Suprapubic skin (tissue), 4 donors: ENCODE results near the gene GALNT17. TPM values are rescaled to one million over a fixed set of nuclear protein-coding genes. Genes with fewer than 3 reads are reported as not detected.

ENCODE experiments used
- DNase-seq, 2 donors: peaks; one replicate each; pipeline ENCODE4 v3.0.0-alpha.2; 2019; ENCODE audit warnings: low spot score in 2 of 2
- H3K27ac ChIP-seq: fragments of 200-600 bp; sonication (generic); one replicate; pipeline ENCODE4 v1.5.1; 2019
- H3K27me3 ChIP-seq: fragments of 200-600 bp; sonication (generic); one replicate; pipeline ENCODE4 v1.5.1; 2019
- H3K36me3 ChIP-seq: fragments of 200-600 bp; sonication (generic); one replicate; pipeline ENCODE4 v1.5.1; 2019
- H3K4me1 ChIP-seq: fragments of 200-600 bp; sonication (generic); one replicate; pipeline ENCODE4 v1.5.1; 2019
- H3K4me3 ChIP-seq: fragments of 200-600 bp; sonication (generic); one replicate; pipeline ENCODE4 v1.5.1; 2019; ENCODE audit warnings: mild to moderate bottlenecking
- H3K9me3 ChIP-seq: fragments of 200-600 bp; sonication (generic); one replicate; pipeline ENCODE4 v1.5.1; 2019
- CTCF ChIP-seq, 2 donors: fragments of 200-600 bp in 1 of 2; fragments of 450-650 bp in 1 of 2; sonication (generic) in 1 of 2; IDR thresholded peaks; one replicate each; pipeline ENCODE4 v1.5.1; 2016 to 2019; ENCODE audit warnings: antibody characterized with exemption in 2 of 2, mild to moderate bottlenecking in 1 of 2, moderate library complexity in 1 of 2
- EP300 ChIP-seq: sonication (generic); formaldehyde crosslinking; IDR thresholded peaks from one replicate; pipeline ENCODE4 v1.6.1; 2017; ENCODE audit warnings: antibody characterized with exemption
- POLR2A ChIP-seq, 2 donors: fragments of 450-650 bp; IDR thresholded peaks; one replicate each; pipeline ENCODE4 v1.6.1; 2017; ENCODE audit warnings: antibody characterized with exemption in 2 of 2, mild to moderate bottlenecking in 2 of 2, moderate library complexity in 2 of 2
- POLR2AphosphoS5 ChIP-seq, 3 donors: sonication (generic); formaldehyde crosslinking; IDR thresholded peaks; one replicate each; pipeline ENCODE4 v1.6.1; 2017; ENCODE audit warnings: antibody characterized with exemption in 3 of 3
- WGBS: methylation state at CpG from one replicate; pipeline ENCODE4 v1.1.5; 2018; 5-methylcytosine and 5-hydroxymethylcytosine counted together
- total RNA-seq, 4 donors: library from RNA; depleted of rRNA; stranded (reverse); fragments of >200 nt; gene quantifications; one replicate each; pipeline ENCODE4 v1.1.0, GENCODE V29; 2016

The GALNT17 gene
- total RNA-seq, 4 donors from 2014 or later = 2.0 to 4.7 (median 2.7) TPM

GRCh38 chr7:71543396-71543795, 411.5 kb downstream of the GALNT17 start:
- no peaks in the 10 kb centered on the region for H3K27me3 ChIP-seq
- H3K36me3 ChIP-seq = no peaks in the 10 kb centered on the region
- no peak overlapping the region for H3K4me3 ChIP-seq
- H3K4me1 ChIP-seq = no peaks in the 10 kb centered on the region
- H3K27ac ChIP-seq = no peak overlapping the region
- TF ChIP-seq POLR2AphosphoS5 (IDR thresholded peaks at IDR 0.05) (no peak), CTCF (IDR thresholded peaks at IDR 0.05) (no peak), EP300 (no peak), POLR2A (IDR thresholded peaks at IDR 0.05) (no peak)
- no peak for DNase-seq
- 40% methylated on average over 5 of the region's 5 CpGs for WGBS
- H3K9me3 ChIP-seq = no peaks in the 10 kb centered on the region

GRCh38 chr7:71544816-71545215, 412.9 kb downstream of the GALNT17 start:
- no peak for TF ChIP-seq EP300
- TF ChIP-seq CTCF (IDR thresholded peaks at IDR 0.05) = no peak
- TF ChIP-seq POLR2AphosphoS5 (IDR thresholded peaks at IDR 0.05) = no peak
- Histone ChIP-seq H3K9me3 (no peaks in the 10 kb centered on the region), H3K4me1 (no peaks in the 10 kb centered on the region), H3K27ac (no peak overlapping the region), H3K27me3 (no peaks in the 10 kb centered on the region), H3K36me3 (no peaks in the 10 kb centered on the region), H3K4me3 (no peak overlapping the region)
- 47% methylated on average over 5 of the region's 5 CpGs for WGBS
- DNase-seq = no peak

GRCh38 chr7:71547426-71547825, 415.5 kb downstream of the GALNT17 start:
- H3K36me3 ChIP-seq = no peaks in the 10 kb centered on the region
- no peaks in the 10 kb centered on the region for H3K4me1 ChIP-seq
- H3K27ac ChIP-seq = no peak overlapping the region
- no peak for DNase-seq
- H3K9me3 ChIP-seq = no peaks in the 10 kb centered on the region
- TF ChIP-seq CTCF (IDR thresholded peaks at IDR 0.05) (no peak), POLR2A (IDR thresholded peaks at IDR 0.05) (no peak), EP300 (no peak), POLR2AphosphoS5 (IDR thresholded peaks at IDR 0.05) (no peak)
- 97% methylated on average over 6 of the region's 6 CpGs for WGBS
- H3K4me3 ChIP-seq = no peak overlapping the region
- H3K27me3 ChIP-seq = no peaks in the 10 kb centered on the region

GRCh38 chr7:71548746-71549145, 416.8 kb downstream of the GALNT17 start:
- Histone ChIP-seq H3K36me3 (no peaks in the 10 kb centered on the region), H3K27me3 (no peaks in the 10 kb centered on the region), H3K27ac (no peak overlapping the region), H3K4me1 (no peaks in the 10 kb centered on the region), H3K9me3 (no peaks in the 10 kb centered on the region), H3K4me3 (no peak overlapping the region)
- 75% methylated on average over 3 of the region's 3 CpGs for WGBS
- TF ChIP-seq POLR2A (IDR thresholded peaks at IDR 0.05) (no peak), EP300 (no peak), CTCF (IDR thresholded peaks at IDR 0.05) (no peak), POLR2AphosphoS5 (IDR thresholded peaks at IDR 0.05) (no peak)
- no peak for DNase-seq

GRCh38 chr7:71553306-71553705, 421.4 kb downstream of the GALNT17 start:
- H3K9me3 ChIP-seq = no peaks in the 10 kb centered on the region
- no peaks in the 10 kb centered on the region for H3K4me1 ChIP-seq
- DNase-seq = no peak
- no peaks in the 10 kb centered on the region for H3K36me3 ChIP-seq
- no peak overlapping the region for H3K27ac ChIP-seq
- TF ChIP-seq POLR2A (IDR thresholded peaks at IDR 0.05) (no peak), EP300 (no peak), CTCF (IDR thresholded peaks at IDR 0.05) (no peak), POLR2AphosphoS5 (IDR thresholded peaks at IDR 0.05) (no peak)
- H3K4me3 ChIP-seq = no peak overlapping the region
- 31% methylated on average over 1 of the region's 1 CpG for WGBS
- H3K27me3 ChIP-seq = no peaks in the 10 kb centered on the region
